HepG2 (cell line): ENCODE measurements around the gene TIMM17A. TPM values are rescaled to one million over a fixed set of nuclear protein-coding genes. Genes with fewer than 3 reads are reported as not detected.

Experiments used
- AGO2 ChIP-seq: fragments of 200-400 bp; formaldehyde crosslinking; optimal IDR thresholded peaks from 2 replicates; pipeline ENCODE3; 2017; ENCODE audit warnings: mild to moderate bottlenecking, low read depth, low read length, moderate library complexity
- BCL6 ChIP-seq: IDR thresholded peaks from 2 replicates; pipeline ENCODE4 v1.6.1; 2016; ENCODE audit warnings: missing genetic modification reagents, missing compliant biosample characterization
- BRCA1 ChIP-seq: sonication (generic); formaldehyde crosslinking; IDR thresholded peaks from 2 replicates; pipeline ENCODE4 v1.4.0; 2020; ENCODE audit warnings: missing genetic modification reagents
- CCAR2 ChIP-seq: fragments of 200-400 bp; formaldehyde crosslinking; optimal IDR thresholded peaks from 2 replicates; pipeline ENCODE3; 2018; ENCODE audit warnings: low read depth, mild to moderate bottlenecking, low read length, moderate library complexity
- CTCF ChIP-seq: sonication (generic); formaldehyde crosslinking; IDR thresholded peaks from 2 replicates; pipeline ENCODE4 v1.5.0; 2020; ENCODE audit warnings: mild to moderate bottlenecking, missing genetic modification reagents, moderate library complexity
- FOXO1 ChIP-seq: sonication (generic); formaldehyde crosslinking; IDR thresholded peaks from 2 replicates; pipeline ENCODE4 v1.4.0; 2020; ENCODE audit warnings: missing genetic modification reagents
- GATA4 ChIP-seq: sonication (generic); IDR thresholded peaks from 2 replicates; pipeline ENCODE4 v1.6.1; 2016; ENCODE audit warnings: antibody characterized with exemption, low read depth, borderline replicate concordance
- JUND ChIP-seq: sonication (generic); formaldehyde crosslinking; IDR thresholded peaks from 2 replicates; pipeline ENCODE4 v1.8.0; 2022; ENCODE audit warnings: mild to moderate bottlenecking, missing genetic modification reagents
- NFATC3 ChIP-seq: sonication (generic); formaldehyde crosslinking; IDR thresholded peaks from 2 replicates; pipeline ENCODE4 v1.5.1; 2020; ENCODE audit warnings: mild to moderate bottlenecking, missing genetic modification reagents
- NR3C1 ChIP-seq: sonication (generic); formaldehyde crosslinking; IDR thresholded peaks from 2 replicates; pipeline ENCODE4 v1.4.0; 2020; ENCODE audit warnings: missing genetic modification reagents
- SNAPC5 ChIP-seq: sonication (generic); formaldehyde crosslinking; IDR thresholded peaks from 2 replicates; pipeline ENCODE4 v1.8.1; 2023; ENCODE audit warnings: mild to moderate bottlenecking, missing genetic modification reagents, borderline replicate concordance
- ZFYVE20 ChIP-seq: sonication (generic); formaldehyde crosslinking; IDR thresholded peaks from 2 replicates; pipeline ENCODE4 v1.8.0; 2023; ENCODE audit warnings: low read depth, mild to moderate bottlenecking, moderate library complexity, missing genetic modification reagents, borderline replicate concordance
- ZNF180 ChIP-seq: sonication (generic); formaldehyde crosslinking; IDR thresholded peaks from 2 replicates; pipeline ENCODE4 v1.4.0; 2020; ENCODE audit warnings: low read depth, missing genetic modification reagents, borderline replicate concordance
- ZNF468 ChIP-seq: sonication (generic); formaldehyde crosslinking; IDR thresholded peaks from 2 replicates; pipeline ENCODE4 v1.8.0; 2022; ENCODE audit warnings: mild to moderate bottlenecking, moderate library complexity, missing genetic modification reagents
- ZNF614 ChIP-seq: IDR thresholded peaks from 2 replicates; pipeline ENCODE4 v1.6.1; 2018; ENCODE audit warnings: missing biosample characterization, missing genetic modification reagents, inconsistent platforms, borderline replicate concordance
- polyA plus RNA-seq, 8 experiments: library from polyadenylated mRNA; depleted of rRNA in 3 of 8; stranded (reverse) in 7 of 8; unstranded in 1 of 8; fragments of >200 nt; fragmentation: Illumina TruSeq in 4 of 8; extraction: Trizol in 4 of 8; gene quantifications; 2 replicates each; pipeline versions ENCODE4 v1.2.1 to v1.2.3, GENCODE V29; 2011 to 2016; ENCODE audit warnings: low read depth in 4 of 8, missing spikeins in 1 of 8, mixed read lengths in 1 of 8; ENCODE audit not compliant: insufficient read depth in 1 of 8
- total RNA-seq, 5 experiments: library from RNA; depleted of rRNA; stranded (reverse); fragments of >200 nt; fragmentation: Illumina TruSeq; extraction: Trizol; gene quantifications; 2 replicates each; pipeline ENCODE4 v1.2.3, GENCODE V29; 2016; ENCODE audit warnings: low read depth in 1 of 5
- TF ChIP-seq, protein P1 (sequence below): sonication (generic); formaldehyde crosslinking; IDR thresholded peaks from 2 replicates; pipeline ENCODE4 v1.8.0; 2023; ENCODE audit warnings: mild to moderate bottlenecking, missing genetic modification reagents
- TF ChIP-seq, protein P2 (sequence below): sonication (generic); formaldehyde crosslinking; IDR thresholded peaks from 2 replicates; pipeline ENCODE4 v1.9.0; 2021; ENCODE audit warnings: missing genetic modification reagents, borderline replicate concordance
- TF ChIP-seq, protein P3 (sequence below): sonication (generic); formaldehyde crosslinking; IDR thresholded peaks from 2 replicates; pipeline ENCODE4 v1.4.0; 2020; ENCODE audit warnings: mild to moderate bottlenecking, missing genetic modification reagents, borderline replicate concordance
- TF ChIP-seq, protein P4 (sequence below): sonication (generic); formaldehyde crosslinking; IDR thresholded peaks from 2 replicates; pipeline ENCODE4 v1.4.0; 2020; ENCODE audit warnings: mild to moderate bottlenecking, low read depth, missing genetic modification reagents

Gene TIMM17A
- total and polyA plus RNA-seq, 2 of the 13 experiments (the other 11 are each of a cell fraction or from before 2014, with no cell fraction given): 50.8 to 97.8 TPM

- TF ChIP-seq ZNF468 (CRISPR knock-in tag) (no peak), GATA4 (0 out of 2 replicates have a peak, but pooled peaks have one; percentile 13), ZNF614 (CRISPR knock-in tag) (no peak), JUND (CRISPR knock-in tag) (no peak), FOXO1 (no peak), BRCA1 (CRISPR knock-in tag) (no peak), NR3C1 (no peak), ZFYVE20 (CRISPR knock-in tag) (0 out of 2 replicates have a peak, but pooled peaks have one; percentile 35), NFATC3 (CRISPR knock-in tag) (no peak), AGO2 (peak; percentile 81), SNAPC5 (CRISPR knock-in tag) (no peak), ZNF180 (no peak), BCL6 (CRISPR knock-in tag) (no peak), CCAR2 (no peak), CTCF (CRISPR knock-in tag) (peak; percentile 39; the same call in 1 of the 2 replicates)
- TF ChIP-seq, protein P1, sequence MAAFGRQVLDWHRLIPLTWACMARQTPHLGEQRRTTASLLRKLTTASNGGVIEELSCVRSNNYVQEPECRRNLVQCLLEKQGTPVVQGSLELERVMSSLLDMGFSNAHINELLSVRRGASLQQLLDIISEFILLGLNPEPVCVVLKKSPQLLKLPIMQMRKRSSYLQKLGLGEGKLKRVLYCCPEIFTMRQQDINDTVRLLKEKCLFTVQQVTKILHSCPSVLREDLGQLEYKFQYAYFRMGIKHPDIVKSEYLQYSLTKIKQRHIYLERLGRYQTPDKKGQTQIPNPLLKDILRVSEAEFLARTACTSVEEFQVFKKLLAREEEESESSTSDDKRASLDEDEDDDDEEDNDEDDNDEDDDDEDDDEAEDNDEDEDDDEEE: peak; percentile 93
- TF ChIP-seq, protein P2, sequence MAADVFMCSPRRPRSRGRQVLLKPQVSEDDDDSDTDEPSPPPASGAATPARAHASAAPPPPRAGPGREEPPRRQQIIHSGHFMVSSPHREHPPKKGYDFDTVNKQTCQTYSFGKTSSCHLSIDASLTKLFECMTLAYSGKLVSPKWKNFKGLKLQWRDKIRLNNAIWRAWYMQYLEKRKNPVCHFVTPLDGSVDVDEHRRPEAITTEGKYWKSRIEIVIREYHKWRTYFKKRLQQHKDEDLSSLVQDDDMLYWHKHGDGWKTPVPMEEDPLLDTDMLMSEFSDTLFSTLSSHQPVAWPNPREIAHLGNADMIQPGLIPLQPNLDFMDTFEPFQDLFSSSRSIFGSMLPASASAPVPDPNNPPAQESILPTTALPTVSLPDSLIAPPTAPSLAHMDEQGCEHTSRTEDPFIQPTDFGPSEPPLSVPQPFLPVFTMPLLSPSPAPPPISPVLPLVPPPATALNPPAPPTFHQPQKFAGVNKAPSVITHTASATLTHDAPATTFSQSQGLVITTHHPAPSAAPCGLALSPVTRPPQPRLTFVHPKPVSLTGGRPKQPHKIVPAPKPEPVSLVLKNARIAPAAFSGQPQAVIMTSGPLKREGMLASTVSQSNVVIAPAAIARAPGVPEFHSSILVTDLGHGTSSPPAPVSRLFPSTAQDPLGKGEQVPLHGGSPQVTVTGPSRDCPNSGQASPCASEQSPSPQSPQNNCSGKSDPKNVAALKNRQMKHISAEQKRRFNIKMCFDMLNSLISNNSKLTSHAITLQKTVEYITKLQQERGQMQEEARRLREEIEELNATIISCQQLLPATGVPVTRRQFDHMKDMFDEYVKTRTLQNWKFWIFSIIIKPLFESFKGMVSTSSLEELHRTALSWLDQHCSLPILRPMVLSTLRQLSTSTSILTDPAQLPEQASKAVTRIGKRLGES: no peak
- TF ChIP-seq, protein P3, sequence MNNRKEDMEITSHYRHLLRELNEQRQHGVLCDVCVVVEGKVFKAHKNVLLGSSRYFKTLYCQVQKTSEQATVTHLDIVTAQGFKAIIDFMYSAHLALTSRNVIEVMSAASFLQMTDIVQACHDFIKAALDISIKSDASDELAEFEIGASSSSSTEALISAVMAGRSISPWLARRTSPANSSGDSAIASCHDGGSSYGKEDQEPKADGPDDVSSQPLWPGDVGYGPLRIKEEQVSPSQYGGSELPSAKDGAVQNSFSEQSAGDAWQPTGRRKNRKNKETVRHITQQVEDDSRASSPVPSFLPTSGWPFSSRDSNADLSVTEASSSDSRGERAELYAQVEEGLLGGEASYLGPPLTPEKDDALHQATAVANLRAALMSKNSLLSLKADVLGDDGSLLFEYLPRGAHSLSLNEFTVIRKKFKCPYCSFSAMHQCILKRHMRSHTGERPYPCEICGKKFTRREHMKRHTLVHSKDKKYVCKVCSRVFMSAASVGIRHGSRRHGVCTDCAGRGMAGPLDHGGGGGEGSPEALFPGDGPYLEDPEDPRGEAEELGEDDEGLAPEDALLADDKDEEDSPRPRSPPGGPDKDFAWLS (CRISPR knock-in tag): no peak
- TF ChIP-seq, protein P4, sequence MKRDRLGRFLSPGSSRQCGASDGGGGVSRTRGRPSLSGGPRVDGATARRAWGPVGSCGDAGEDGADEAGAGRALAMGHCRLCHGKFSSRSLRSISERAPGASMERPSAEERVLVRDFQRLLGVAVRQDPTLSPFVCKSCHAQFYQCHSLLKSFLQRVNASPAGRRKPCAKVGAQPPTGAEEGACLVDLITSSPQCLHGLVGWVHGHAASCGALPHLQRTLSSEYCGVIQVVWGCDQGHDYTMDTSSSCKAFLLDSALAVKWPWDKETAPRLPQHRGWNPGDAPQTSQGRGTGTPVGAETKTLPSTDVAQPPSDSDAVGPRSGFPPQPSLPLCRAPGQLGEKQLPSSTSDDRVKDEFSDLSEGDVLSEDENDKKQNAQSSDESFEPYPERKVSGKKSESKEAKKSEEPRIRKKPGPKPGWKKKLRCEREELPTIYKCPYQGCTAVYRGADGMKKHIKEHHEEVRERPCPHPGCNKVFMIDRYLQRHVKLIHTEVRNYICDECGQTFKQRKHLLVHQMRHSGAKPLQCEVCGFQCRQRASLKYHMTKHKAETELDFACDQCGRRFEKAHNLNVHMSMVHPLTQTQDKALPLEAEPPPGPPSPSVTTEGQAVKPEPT (CRISPR knock-in tag): no peak
Observed at GRCh38 chr1:201982623-201983379, 27.5 kb downstream of the TIMM17A start, which contains the start of gene RNPEP (continued).
